NCI-H2081 treated with DMSO at 0.1 percent for 48 hours (cell line): Measurements from ENCODE around the gene MMD.

ENCODE experiments used
- DNase-seq: peaks from one replicate; lab custom pipeline; 2025; lab: John Stamatoyannopoulos, UW

Gene MMD

GRCh38 chr17:55348749-55349354 is 72.8 kb downstream of the MMD start:
- DNase-seq: peak; percentile 40

GRCh38 chr17:55347341-55347740 is 74.3 kb downstream of the MMD start:
- no peak for DNase-seq

GRCh38 chr17:55346658-55347057 is 75.0 kb downstream of the MMD start:
- no peak for DNase-seq

GRCh38 chr17:55345132-55345531 is 76.5 kb downstream of the MMD start:
- DNase-seq: no peak

GRCh38 chr17:55344514-55344997 is 77.1 kb downstream of the MMD start:
- no peak for DNase-seq

- no peak for DNase-seq
Measured at GRCh38 chr17:55343900-55344513, 77.6 kb downstream of the MMD start.

GRCh38 chr17:55342800-55343585 is 78.6 kb downstream of the MMD start:
- no peak for DNase-seq
